CD4-positive, alpha-beta T cell treated with Interleukin-4 for 4 hours (primary cell): ENCODE results near the gene RPS14.
"Not testable (repeated sequence)": the region's sequence is repeated elsewhere in the genome, so short reads cannot be mapped to it uniquely, and the experiment has no call there.

Experiments
- DNase-seq: peaks from one replicate; pipeline ENCODE4 v3.0.0-alpha.2; 2020

The RPS14 gene

DNA sequence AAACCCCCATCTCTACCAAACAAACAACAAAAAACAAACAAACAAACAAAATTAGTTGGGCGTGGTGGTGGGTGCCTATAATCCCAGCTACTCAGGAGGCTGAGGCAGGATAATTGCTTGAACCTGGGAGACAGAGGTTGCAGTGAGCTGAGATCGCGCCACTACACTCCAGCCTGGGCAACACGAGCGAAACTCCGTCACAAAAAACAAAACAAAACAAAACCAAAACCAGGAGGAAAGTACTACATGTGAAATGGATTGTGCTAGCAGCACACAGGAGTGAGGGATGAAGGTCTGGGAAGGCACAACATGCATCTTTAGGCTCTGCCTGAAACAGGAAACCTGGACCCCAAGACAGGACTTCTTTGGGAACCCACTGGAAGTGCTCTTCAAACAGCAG is 27.0 kb upstream of the RPS14 start:
- DNase-seq = not testable (repeated sequence)

DNA sequence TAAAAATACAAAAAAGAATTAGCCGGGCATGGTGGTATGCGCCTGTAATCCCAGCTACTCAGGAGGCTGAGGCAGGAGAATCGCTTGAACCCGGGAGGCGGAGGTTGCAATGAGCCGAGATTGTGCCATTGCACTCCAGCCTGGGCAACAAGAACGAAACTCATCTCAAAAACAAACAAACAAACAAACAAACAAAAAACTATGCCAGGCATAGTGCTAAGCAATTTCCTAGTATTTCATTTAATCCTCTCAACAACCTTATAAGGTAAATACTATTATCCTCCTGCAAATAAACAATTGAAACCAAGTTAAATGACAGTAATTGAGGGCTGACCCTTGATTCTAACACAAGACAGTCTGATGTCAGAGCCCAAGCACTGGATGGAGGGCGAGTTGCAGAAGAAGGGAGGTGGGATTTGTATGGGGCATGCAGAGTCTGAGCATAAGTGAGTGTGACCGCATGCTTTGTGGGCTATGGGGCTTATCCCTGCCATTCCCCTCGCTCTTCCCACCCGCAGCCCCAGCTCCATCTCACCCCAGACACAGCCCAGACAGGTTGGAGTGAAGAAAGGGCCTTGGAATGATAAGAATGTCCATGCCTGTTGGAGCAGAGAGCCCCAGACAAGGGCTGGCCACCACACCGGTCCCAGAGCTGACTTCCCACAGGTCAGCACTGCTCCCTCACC is 24.3 kb upstream of the RPS14 start:
- no peak for DNase-seq

DNA sequence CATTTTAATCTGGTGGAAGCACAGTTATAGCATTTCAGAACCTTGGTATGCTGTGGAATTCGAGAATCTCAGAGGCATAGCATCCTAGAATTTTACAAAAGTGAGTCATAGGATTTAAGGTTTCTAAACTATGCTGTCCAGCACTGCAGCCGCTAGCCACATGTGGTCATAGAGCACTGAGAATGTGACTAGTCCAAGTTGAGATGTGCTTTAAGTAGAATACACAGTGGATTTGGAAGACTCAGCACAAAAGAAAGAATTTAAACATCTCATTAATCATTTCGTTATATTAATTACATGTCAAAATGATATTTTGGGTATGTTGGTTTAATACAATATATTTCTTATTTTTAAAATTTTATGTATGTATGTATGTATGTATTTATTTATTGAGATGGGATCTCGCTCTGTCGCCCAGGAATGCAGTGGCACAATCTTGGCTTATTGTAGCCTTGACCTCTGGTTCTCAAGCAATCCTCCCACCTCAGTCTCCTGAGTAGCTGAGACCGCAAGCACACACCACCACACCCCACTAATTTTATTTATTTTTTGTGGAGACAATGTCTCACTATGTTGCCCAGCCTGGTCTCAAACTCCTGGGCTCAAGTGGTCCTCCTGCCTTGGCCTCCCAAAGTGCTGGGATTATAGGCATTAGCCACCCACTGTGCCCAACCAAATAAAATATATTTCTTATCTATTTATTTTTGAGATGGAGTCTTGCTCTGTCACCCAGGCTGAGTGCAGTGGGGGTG is 20.4 kb upstream of the RPS14 start:
- DNase-seq = no peak

DNA sequence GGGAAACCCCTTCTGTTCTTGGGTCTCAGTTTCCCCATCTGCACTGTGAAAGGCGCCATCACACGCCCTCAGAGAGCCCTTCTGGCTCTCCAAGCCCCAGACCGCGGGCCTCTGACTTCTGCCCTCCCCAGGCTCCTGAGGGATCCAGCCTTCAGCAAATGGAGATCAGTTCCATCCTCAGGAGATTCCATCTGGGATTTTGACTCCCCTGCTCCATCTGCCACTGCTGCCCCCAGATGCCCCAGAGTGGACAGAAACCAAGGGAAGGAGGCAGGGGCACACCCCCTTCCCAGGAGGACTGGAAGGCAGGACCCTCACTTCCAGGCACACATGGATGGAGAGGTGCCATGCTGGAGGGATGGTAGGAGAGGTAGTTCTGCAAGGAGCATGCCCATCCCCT is 18.7 kb upstream of the RPS14 start:
- DNase-seq = no peak

DNA sequence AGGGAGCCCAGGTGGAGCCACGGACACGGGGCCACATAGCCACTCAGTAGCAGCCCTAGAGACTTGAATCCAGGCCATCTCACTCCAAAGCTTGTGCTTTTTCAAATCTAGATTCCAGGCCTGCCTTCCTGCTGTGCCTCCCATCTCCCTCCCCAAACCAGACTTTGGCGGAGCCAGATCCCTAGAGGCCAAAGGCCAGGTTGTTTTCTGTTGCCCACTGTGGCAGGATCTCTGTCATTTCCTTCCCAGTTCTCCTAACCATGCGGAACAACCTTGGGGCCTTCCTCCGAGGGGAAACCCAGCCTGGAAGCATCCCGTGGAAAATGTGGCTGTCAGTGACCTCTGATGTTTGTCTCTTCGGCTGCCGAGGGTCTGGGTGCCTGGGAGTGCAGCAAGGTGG is 16.4 kb upstream of the RPS14 start:
- DNase-seq = no peak

DNA sequence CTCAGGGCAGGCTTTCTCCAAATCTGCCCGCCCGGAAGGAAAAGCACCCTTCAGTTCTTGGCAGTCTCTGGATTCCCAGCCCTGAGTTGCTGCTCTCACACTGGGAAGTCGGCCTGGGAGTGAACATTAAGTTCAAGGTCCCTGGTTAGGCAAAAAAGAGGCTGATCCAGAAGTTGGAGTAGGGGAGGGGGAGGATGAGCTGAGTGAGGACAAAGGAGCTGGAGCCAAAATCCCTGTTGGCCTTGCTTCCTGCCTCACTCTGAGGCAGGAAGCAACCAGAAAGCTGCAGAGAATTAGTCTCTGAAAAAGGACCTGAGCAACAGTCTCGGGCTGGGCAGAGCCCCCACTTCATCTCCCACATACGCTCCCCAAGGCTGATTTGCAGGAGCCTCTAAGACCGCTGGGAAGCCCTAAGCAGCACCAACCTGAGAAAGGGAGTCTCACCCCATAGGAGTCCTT is 15.0 kb upstream of the RPS14 start:
- DNase-seq = no peak

DNA sequence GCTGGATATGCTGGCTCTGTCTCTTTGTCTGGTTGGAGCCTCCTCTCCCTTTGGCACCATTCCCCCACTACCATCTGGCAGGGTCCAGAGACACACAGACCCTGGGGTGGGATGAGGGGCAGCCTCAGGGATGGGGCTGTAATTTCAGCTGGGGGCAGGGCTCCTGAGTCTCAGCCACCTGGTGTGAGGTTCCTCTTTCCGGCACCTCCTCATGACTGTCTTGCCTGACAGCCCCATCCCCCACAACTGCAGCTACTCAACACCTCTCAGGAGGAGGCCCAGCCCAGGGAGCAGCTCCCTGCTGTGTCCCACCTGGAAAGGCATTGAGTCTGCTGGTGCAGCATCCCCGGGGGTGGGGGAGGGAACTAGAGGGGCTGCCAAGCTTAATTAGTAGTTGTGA is 11.7 kb upstream of the RPS14 start:
- no peak for DNase-seq

DNA sequence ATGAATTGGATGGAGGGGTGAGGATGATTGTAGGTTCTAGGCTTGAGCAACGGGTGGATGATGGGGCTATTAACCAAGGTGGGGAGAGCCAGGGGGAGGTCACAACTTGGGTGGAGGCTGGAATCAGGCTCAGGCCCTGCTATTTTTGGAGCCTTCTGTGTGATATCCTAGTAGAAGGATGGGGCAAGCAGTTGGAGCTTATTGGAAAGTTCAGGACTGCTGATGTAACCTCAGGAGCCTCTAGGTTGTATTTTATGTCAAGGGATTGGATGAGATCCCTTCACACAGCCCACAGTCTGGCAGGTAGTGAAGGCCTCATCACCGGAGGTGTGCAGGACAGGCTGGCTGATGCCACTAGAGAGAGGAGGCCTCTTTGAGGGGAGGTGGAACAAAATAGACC is 11.2 kb upstream of the RPS14 start:
- DNase-seq = no peak

DNA sequence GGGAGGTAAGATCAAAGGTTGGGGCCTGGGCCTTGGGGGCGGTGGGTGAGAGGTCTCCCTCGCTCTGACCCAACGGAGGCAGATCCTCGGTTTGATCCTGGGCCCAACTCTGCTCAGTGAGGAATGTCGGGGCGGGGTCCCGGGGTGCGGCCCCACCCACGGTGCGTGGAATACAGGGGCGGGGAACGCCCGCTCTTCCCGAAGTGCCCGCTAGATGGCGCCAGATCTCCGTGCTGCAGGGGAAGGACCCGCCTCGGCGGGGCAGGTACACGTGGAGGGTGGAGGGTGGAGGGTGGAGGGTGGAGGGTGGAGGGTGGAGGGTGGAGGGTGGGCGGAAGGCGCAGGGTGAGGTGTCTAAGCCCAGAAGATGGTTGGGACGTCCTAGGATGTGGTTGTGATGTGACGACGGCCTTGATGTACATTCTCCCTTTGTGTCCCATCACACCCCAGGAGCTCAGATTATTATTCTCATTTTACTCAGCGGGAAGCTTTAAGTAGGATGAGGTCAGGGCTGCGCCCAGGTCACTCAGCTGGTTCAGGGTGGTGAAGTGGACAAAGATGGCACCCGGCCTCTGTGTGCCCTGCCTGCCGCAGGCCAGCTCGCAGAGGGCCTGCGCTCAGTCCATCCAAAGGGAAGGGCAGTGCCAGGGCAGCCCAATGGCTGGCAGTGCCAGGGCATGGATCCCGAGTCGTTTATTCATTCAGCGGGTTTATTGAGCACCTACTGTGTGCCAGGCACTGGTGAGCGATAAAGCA is 9.4 kb upstream of the RPS14 start:
- peak; percentile 77 for DNase-seq

DNA sequence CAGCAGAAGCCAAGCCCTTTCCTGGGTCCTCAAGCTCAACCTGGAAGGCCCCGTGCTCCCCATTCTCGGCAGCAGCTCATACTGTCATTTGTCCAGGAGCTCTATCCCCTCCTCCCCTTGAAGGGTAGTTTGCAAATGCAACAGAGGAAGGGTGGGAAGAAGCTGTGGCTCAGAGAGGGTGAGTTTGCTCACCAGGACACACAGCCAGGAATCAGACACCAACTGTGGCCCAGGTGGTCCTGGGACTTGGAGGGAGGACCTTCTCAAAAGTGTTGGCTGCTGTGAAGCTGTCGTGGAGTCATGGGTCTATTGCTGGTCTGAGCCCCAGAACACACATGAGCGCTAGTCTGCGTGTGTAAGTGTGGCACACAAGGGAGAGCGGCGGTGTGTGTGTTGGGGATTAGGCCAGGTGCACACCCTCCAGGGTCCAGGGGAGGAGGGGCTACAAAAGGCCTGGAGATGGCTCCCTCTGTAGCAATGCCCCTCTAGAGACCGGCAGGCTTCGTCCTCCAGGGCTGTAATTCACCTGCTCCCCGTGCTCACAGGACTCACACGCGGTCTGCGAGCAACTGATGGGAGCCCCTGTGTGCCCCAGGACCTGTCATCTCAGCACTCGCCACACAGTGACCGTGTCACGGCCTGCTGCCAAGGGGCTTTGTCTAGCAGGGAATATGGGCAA is 8.2 kb upstream of the RPS14 start:
- DNase-seq = no peak

DNA sequence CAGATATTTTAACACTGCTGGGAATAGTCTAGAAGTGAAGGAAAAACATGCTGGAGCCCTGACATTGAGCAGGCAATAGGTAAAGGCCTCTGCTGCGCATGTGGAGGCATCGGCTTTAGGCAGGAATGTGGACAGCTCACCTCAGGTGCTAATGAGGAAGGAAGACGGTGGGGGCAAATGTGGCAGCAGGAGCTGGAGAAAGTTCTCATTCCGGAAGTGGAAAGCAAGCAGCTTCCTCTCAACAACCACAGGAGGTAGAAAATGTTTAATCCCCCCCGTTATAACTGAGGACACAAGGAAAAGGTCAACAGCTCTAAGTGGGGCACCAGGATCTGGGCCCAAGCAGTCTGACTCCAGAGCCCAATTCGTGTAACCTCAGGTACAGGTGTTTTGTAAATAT is 7.6 kb upstream of the RPS14 start:
- DNase-seq = no peak

DNA sequence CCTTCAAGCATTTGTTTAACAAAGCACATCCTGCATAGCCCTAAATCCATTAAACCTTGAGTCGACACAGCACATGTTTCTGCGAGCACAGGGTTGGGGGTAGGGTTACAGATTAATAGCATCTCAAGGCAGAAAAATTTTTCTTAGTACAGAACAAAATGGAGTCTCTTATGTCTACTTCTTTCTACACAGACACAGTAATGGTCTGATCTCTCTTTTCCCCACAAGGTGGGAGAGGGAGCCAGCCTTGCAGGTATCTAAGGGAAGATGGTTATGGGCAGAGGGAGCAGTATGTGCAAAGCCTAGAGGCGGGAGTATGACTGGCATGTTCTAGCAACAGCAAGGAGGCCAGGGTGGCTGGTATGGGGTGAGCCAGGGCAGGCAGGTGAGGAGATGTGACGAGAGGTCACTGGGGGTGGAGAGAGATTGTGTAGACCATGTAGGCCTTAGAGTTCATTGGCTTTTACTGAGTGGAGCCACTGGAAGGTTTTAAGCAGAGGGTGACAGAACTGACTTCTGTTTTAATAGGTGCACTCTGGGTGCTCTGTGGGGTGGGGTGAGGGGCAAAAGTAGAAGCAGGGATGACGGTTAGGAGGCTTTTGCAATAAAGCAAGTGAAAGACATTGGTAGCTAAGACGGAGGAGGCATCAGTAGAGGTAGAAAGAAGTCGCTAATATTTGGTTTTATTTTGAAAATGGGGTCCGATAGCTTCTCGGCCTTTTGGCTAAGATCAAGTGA is 5.1 kb upstream of the RPS14 start:
- DNase-seq = no peak

DNA sequence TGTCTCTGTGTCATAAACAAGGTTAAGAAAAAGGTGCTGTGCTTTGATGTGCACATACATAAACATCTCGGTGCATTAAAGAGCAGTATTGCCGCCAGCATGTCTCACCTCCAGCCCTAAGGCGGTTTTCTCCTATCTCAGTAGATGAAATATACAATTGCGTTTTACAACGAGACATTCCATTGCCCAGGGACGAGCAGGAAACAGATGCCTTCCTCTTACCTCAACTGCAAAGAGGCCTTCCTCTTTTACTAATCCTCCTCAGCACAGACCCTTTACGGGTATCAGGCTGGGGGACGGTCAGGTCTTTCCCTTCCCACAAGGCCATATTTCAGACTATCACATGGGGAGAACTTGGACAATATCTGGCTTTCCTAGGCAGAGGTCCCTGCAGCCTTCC is 4.5 kb upstream of the RPS14 start:
- not testable (repeated sequence) for DNase-seq

DNA sequence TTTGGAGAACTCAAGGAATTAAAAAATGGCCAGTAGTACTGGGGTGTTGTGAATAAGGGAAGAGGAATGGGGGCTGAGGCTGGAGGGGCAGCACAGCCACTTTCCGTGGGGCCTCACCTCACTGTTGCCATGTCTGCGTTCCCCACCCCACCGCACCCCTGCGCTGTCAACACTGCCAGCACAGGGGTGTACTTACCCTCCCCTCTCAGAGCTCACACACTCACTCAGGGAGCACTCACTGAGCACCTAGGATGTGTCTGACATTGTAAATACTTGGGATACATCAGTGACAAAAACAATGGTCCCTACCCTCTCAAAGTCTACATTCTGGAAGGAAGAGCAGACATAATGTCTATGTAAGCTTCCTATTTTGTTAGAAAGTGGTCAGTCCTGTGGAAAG is 3.4 kb upstream of the RPS14 start:
- no peak for DNase-seq

DNA sequence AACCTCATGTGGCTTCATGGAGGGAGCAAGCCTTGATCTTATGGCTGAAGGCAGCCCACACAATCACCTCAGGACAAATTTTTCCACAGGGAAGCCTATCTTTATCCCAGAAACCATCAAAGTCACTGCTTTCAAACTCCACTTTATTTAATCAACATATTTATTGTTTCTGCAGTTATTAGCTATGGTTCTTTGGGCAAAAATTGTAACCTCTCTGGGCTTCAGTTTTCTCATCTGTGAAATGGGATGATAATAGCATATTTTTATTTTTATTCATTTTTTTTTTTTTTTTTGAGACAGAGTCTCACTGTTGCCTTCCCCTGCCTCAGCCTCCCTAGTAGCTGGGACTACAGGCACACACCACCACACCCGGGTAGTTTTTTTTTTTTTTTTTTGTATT is 2.1 kb upstream of the RPS14 start:
- DNase-seq = no peak

DNA sequence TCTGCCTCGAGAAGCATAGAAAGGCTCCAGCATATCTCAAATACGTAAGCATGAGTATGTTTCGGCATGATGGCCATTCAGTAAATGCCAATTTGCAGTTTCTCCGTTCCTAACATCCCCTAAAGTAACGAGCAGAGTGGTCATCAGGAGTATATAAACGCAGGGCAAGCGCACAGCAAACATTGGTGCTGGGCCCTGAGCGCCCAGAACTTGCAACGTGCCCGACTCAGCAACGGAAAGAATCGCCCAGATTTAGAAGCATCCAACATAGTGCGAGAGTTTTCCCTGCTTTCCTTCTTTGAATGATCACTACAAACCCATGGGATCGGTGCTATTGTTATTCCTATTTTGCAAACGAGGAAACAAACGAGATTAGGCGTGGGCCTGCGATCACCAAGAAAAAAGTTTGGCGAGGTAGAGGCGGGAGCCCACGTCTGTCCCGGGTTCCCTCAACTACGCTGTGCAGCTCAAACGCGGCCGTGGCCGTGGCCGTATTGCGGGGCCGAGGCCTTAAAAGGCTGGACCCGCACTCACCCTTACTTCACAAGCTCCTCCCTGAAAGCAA is 505 bp downstream of the RPS14 start:
- no peak for DNase-seq

DNA sequence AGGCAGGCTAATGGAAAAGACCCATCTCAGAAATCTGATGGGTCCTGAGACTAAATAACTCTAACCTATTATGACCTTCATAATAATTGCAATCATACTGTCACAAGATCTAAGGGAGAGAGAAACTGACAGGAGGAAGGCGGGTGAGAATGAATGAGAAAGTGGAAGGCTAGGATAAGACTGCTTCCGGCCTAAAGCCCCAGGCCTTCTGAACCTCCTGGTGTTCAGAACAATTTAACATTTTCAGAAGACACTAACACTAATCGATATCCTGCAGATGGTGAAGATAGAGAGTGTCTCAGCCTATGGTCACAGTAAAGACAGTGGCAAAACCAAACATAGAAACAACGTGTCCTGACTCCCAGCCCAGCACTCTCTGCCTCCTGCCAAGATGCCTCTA is 1.2 kb downstream of the RPS14 start:
- no peak for DNase-seq

DNA sequence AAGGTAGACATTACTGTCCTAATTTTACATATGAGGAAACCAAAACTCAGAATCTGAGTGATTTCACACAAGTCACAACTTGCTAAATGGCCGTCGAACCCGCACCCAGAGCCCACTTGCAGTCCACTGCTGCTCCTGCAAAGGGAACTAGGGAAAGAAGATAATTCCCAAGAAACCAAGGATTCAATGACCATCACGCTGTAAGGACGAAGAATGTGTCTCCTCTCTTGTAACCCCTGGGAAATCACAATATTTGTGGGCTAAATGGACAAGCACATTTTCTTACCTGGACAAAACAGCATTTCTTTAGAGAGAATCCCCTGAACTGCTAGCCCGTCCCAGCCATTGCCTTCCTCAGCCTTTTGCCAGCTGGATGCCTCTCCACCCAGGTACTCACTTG is 2.4 kb downstream of the RPS14 start:
- DNase-seq = no peak

DNA sequence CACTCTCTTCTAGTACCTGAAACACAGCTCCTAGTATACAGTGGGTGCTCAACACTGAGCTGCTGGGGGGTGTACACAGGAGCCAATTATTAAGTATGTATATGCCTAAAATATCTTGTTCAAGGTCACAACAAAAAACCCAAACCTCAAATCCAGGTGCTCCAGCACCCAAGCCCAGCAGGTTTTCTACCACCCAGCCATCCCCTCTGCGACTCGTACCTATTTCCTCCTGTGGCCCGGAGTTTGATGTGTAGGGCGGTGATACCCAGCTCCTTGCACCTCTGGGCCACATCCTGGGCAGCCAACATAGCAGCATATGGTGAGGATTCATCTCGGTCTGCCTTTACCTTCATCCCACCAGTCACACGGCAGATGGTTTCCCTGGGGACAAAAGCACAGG is 3.0 kb downstream of the RPS14 start:
- DNase-seq = no peak

DNA sequence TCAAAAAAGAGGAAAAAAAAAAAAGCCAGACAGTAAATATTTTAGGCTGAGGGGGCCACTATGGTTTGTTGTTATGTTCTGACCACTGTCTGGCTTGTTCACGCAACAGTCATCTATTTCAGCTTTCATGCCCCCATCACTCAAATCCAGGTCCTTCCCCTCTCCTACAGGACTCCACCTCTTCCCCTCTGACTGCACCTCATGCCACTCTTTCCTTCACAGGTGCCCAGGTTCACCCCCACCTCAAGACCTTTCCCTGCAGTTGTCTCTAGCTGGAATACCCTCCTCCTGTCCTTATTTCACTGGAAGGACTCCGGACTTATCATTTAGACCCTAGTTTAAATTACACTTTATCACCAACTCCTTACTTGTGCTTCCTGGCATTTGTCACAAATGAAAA is 3.5 kb downstream of the RPS14 start:
- no peak for DNase-seq

DNA sequence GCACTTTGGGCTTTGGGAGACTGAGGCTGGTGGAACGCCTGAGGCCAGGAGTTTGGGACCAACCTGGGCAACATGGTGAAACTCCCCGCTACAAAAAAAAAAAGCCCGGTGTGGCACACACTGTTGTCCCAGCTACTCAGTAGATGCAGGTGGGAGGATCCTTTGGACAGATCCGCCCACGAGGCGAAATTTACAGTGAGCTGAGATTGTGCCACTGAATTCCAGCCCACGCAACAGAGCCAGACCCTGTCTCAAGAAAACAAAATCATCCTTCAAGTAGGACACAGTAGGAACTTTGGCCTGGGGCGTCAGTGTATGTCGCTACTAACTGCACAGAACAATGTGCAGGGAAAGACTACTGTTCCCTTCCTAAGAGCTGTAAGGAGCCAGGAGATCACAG is 4.8 kb downstream of the RPS14 start:
- DNase-seq = no peak
